ENCODE data around the gene MYF5. TPM values are rescaled to one million over a fixed set of nuclear protein-coding genes. Genes with fewer than 3 reads are reported as not detected.

Gene MYF5
- total RNA-seq, 1 experiment from 2014 or later = not detected

DNA sequence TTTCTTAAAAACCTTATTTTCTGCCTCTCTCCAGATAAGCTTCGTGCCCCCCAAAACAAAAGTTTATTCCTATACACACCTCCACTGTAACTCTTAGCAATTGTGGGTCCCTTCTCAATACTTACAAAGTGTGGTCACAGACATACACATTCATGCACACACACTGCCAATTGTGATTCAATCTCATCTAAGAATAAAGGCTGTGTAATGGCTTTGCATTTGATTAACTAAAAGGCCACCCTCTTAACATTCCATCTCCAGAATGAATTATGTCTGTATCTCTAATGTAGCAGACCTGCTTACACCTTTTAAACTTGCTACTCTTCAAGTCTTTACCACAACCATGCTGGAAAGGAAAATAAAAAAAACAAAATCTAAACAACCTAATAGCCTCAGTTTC lies 49.5 kb downstream of the MYF5 start:
- no peak for DNase-seq (ENCODE audit: low read depth)

DNA sequence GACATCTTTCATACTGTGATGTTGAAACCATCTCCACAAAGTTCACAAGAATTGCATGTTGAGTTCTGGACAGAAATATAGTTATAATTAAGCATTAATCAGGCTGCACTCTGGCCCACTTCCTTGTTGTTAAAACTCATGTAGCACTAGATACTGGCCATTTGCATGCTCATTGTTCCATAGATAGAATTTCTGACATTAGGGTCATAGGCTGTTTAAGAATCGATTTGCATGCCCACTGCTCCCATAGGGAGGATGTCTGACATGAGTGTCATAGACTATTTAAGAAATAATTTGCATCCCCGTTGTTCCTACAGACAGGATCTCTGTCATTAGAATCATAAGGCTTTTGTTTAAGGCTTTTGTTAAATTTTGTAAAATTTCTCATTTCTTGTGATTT lies 50.2 kb downstream of the MYF5 start:
- no peak for DNase-seq (ENCODE audit: low read depth)

Other genes starting within 250 kb of the MYF5 start
- gene MYF6, start 9.3 kb upstream of the MYF5 start, total RNA-seq (2014; rRNA removed; shearing (Covaris generic)) = not detected in 2 replicates
- under 0.01 TPM in 1 of 2 replicates, not detected in the other for gene LIN7A, start 221.0 kb downstream of the MYF5 start, total RNA-seq (2014; rRNA removed; shearing (Covaris generic))